GM12891 (cell line): ENCODE data around the gene BCR.

Experiments
- DNase-seq: peaks from one replicate; pipeline ENCODE4 v3.0.0; 2011; ENCODE audit warnings: low spot score; ENCODE audit not compliant: insufficient read length
- FAIRE-seq: peaks from 2 replicates; lab custom pipeline; 2011; peaks lifted over from hg19 to GRCh38; lab: Jason Lieb, UNC
- PAX5 ChIP-seq: IDR thresholded peaks from 2 replicates; pipeline ENCODE4 v1.6.1; 2011; ENCODE audit warnings: low read length, moderate library complexity, mild to moderate bottlenecking; ENCODE audit not compliant: insufficient read depth, severe bottlenecking
- POLR2A ChIP-seq: IDR thresholded peaks from 2 replicates; pipeline ENCODE4 v1.6.1; 2011; ENCODE audit warnings: low read depth, low read length, control low read depth
- POLR2AphosphoS5 ChIP-seq: IDR thresholded peaks from 2 replicates; pipeline ENCODE4 v1.6.1; 2011; ENCODE audit warnings: low read depth, low read length, control low read depth
- POU2F2 ChIP-seq: IDR thresholded peaks from 2 replicates; pipeline ENCODE4 v1.6.1; 2011; ENCODE audit warnings: low read depth, mild to moderate bottlenecking, control low read depth, low read length, moderate library complexity
- SPI1 ChIP-seq: IDR thresholded peaks from 2 replicates; pipeline ENCODE4 v1.6.1; 2011; ENCODE audit warnings: low read depth, low read length, control low read depth
- TAF1 ChIP-seq: IDR thresholded peaks from 2 replicates; pipeline ENCODE4 v1.6.1; 2011; ENCODE audit warnings: low read depth, low read length, control low read depth

Gene BCR

DNA sequence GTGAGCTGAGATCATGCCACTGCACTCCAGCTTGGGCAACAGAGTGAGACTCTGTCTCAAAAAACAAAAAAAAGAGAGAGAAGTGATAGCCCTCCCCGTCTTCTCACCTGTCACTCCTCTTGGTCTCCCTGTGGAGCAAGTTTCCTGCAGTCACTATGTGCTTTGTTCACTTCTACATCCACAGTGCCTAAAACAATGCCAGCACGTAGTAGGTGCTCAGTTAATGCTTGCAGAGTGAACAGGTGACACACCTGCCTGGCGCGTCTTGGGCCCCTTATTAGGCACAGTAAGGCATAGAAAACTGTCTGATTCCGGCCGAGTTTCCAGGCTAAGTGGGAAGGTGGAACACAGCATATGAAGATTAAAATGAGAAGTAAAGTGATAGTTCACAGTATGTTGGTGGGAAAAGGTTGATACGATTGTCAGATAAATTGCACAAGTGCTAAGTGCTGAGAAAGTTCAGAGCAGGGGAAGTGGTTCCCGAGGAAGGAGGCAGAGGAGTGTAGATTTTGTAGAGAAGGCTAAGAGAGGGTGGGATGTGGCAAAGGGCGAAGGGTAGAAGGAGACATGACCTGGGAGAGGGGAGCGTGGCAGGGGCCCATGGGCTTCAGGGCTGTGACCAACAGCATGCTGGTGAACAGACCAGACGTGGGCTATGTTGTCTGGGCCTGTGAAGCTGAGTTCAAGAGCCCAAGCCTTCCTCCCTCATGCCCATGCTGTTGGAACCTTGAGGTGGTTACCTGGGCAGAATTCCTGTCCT is 41.9 kb downstream of the BCR start:
- FAIRE-seq, result no peak
- no peak for DNase-seq

GRCh38 chr22:23222793-23223568 is 42.7 kb downstream of the BCR start:
- DNase-seq (no peak), FAIRE-seq (no peak)
- TF ChIP-seq TAF1 (no peak), POU2F2 (no peak), PAX5 (no peak), POLR2A (no peak), SPI1 (no peak), POLR2AphosphoS5 (no peak)

More for the DNA sequence above, 41.9 kb downstream of the BCR start:
- TF ChIP-seq TAF1 (no peak), SPI1 (no peak), POLR2AphosphoS5 (no peak), POU2F2 (no peak), PAX5 (no peak), POLR2A (no peak)

DNA sequence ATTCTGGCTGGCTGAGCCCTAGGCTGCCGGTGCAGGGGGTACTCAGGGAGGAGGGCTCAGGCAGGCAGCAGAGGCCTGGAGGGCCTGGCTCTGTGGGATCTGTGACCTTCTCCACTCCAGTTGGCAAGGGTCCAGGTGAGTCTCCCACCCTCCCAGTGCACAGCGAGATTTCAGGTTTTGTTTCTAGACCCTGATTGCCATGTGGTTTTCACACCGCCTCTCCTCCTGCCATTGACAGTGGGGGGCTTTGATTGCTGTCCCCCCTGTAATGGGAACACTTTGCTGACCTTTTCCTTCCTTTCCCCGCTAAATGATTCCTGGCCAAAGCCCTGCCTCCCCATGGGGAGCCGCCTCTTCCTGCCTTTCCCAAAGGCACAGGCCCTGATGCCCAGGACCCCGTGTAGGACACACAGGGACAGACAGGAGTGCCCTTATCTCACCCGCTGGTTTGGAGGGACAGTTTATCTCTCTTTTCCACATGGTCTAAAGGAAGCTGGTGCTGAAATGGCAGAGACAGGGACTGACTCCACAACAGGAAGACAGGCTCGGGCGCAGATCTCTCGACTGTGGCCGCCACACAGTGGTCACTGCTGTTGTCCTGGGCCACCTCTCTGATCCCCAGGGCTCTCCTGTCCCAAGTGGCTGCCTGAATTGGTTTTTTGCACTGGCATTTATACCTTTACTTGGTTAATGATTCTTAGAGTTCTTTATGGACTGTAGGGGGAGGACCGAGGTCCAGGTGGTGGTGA is 43.4 kb downstream of the BCR start:
- DNase-seq, result no peak
- no peak for TF ChIP-seq SPI1
- TF ChIP-seq TAF1, result no peak
- TF ChIP-seq POLR2AphosphoS5, result no peak
- no peak for TF ChIP-seq POU2F2
- TF ChIP-seq PAX5, result no peak
- TF ChIP-seq POLR2A, result no peak
- FAIRE-seq, result no peak

DNA sequence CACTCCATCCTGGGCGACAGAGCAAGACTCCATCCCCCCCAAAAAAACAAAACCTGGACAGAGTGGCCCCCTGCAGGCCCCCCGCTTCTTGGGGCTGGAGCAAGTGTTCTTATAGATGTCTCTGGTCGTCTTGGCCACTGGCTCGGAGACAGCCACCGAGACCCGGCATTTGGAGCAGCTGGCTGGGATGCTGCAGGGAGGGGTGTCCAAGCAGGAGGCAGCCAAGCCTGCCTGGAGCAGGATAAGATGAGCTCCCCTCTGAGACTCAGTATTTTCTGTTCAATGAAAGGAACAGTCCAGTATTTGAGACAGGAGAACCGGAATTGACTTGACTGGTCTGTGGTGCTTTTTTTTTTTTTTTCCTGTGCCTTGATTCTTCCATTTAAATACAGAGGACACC is 44.5 kb downstream of the BCR start:
- DNase-seq, result no peak
- no peak for FAIRE-seq
- TF ChIP-seq POLR2AphosphoS5 (no peak), SPI1 (no peak), POLR2A (no peak)

DNA sequence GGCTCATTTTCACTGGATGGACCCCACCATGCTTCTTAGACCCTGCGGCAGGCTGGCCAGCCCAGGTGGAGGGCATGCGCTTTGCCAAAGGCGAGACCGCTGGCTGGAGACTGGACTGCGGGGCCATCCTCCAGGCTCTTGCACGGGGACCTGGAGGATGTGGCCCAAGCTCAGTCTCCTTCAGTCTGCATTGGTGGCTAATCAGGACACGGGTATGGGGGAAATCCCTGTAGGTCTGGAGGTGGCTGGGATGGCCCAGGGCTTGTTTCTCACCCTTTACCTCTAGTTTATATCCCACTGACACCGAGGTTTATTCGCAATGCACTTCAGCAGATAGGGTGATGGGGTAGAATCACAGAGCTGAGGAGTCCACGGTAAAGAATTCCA is 45.0 kb downstream of the BCR start:
- no peak for DNase-seq
- TF ChIP-seq POU2F2 (no peak), POLR2A (no peak), PAX5 (no peak), SPI1 (no peak), TAF1 (no peak), POLR2AphosphoS5 (no peak)
- no peak for FAIRE-seq

DNA sequence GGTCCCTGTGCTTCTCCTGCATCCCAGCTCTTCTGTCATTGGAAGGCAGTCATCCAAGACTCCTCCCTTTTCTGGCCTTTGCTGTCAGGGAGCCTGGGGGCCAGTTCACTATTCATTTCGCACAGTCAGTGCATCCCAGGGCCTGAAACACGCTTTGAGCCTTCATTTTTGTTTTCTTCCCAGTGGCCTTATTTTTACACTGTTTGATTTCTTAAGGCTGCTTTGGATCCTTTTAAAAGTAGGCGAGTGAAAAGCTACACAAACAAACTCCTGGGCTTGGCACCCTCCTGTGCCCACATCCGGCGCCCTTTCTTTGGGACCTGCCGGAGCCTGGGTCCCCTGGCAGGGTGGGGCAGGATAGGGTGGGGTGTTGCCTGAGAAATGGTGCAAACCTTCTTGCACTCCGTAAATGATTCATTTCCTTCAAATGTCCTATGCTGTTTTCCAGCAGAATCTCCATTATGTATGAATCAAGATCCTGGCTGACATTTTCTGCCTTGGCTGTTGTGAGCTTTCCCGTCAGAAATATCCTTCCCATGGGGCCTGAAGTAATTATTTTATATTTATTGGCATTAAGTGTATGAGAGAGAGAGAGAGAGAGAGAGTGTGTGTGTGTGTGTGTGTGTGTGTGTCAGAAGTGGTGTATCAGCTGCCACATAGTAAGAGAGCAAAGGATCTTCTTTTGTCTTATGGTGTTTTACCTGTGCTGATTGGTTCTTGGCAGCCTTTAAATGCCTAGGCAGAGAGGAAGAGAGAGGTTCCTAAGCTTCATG is 45.6 kb downstream of the BCR start:
- FAIRE-seq, result no peak
- DNase-seq, result no peak
- TF ChIP-seq POLR2AphosphoS5, result no peak
- TF ChIP-seq POU2F2, result no peak
- TF ChIP-seq PAX5, result no peak
- TF ChIP-seq POLR2A, result no peak
- no peak for TF ChIP-seq TAF1
- TF ChIP-seq SPI1, result no peak

GRCh38 chr22:23226497-23226850 is 46.2 kb downstream of the BCR start:
- FAIRE-seq (no peak), DNase-seq (no peak)
- TF ChIP-seq POLR2A (no peak), PAX5 (no peak), SPI1 (no peak), POU2F2 (no peak), TAF1 (no peak), POLR2AphosphoS5 (no peak)

- FAIRE-seq, result no peak
- DNase-seq, result no peak
- TF ChIP-seq POLR2A, result no peak
- no peak for TF ChIP-seq PAX5
- TF ChIP-seq POLR2AphosphoS5, result no peak
- TF ChIP-seq SPI1, result no peak
- no peak for TF ChIP-seq TAF1
- TF ChIP-seq POU2F2, result no peak
These were observed 47.1 kb downstream of the BCR start for GRCh38 chr22:23227380-23227779.

GRCh38 chr22:23228503-23228902 is 48.2 kb downstream of the BCR start:
- FAIRE-seq, result no peak
- TF ChIP-seq POLR2A (no peak), POU2F2 (no peak), SPI1 (no peak), POLR2AphosphoS5 (no peak), PAX5 (no peak)
- DNase-seq, result no peak
